Activated CD4-positive, alpha-beta T cell treated with anti-CD3 and anti-CD28 coated beads, Interleukin-2, amount 10 ng/mL, durations not matched to agents 7 days and 5 days (primary cell): ENCODE measurements around the gene NMUR1. TPM values are rescaled to one million over a fixed set of nuclear protein-coding genes. Genes with fewer than 3 reads are reported as not detected.

Experiments used
- CTCF ChIA-PET: fragments of 350-600 bp; sonication (Branson Sonifier 250); formaldehyde crosslinking; loops from one replicate; lab custom pipeline; 2021; ENCODE audit warnings: antibody characterized with exemption; lab: Charles Lee
- POLR2A ChIA-PET: fragments of 350-600 bp; sonication (Branson Sonifier 250); formaldehyde crosslinking; loops from one replicate; lab custom pipeline; 2021; ENCODE audit warnings: antibody characterized with exemption; lab: Charles Lee
- DNase-seq: peaks from one replicate; pipeline ENCODE4 v3.0.0-alpha.2; 2020
- H3K27ac Mint-ChIP-seq: one replicate; pipeline ENCODE4 v1.8.0; 2021; ENCODE audit warnings: mild to moderate bottlenecking, moderate library complexity, mixed read lengths
- H3K27me3 Mint-ChIP-seq: one replicate; pipeline ENCODE4 v1.8.0; 2021; ENCODE audit warnings: mixed read lengths
- H3K36me3 Mint-ChIP-seq: one replicate; pipeline ENCODE4 v1.8.0; 2021; ENCODE audit warnings: low read depth, mixed read lengths
- H3K4me1 Mint-ChIP-seq: one replicate; pipeline ENCODE4 v1.8.0; 2021; ENCODE audit warnings: mixed read lengths
- H3K4me3 Mint-ChIP-seq: one replicate; pipeline ENCODE4 v1.8.0; 2021; ENCODE audit warnings: mild to moderate bottlenecking, moderate library complexity, mixed read lengths
- H3K9me3 Mint-ChIP-seq: one replicate; pipeline ENCODE4 v1.8.0; 2021; ENCODE audit warnings: mixed read lengths
- total RNA-seq, 2 experiments: library from RNA; stranded (reverse); gene quantifications; one replicate each; pipeline ENCODE4 v1.2.3, GENCODE V29; 2021

The NMUR1 gene
- total RNA-seq, 2 experiments from 2014 or later = 0.47 to 0.60 TPM

DNA sequence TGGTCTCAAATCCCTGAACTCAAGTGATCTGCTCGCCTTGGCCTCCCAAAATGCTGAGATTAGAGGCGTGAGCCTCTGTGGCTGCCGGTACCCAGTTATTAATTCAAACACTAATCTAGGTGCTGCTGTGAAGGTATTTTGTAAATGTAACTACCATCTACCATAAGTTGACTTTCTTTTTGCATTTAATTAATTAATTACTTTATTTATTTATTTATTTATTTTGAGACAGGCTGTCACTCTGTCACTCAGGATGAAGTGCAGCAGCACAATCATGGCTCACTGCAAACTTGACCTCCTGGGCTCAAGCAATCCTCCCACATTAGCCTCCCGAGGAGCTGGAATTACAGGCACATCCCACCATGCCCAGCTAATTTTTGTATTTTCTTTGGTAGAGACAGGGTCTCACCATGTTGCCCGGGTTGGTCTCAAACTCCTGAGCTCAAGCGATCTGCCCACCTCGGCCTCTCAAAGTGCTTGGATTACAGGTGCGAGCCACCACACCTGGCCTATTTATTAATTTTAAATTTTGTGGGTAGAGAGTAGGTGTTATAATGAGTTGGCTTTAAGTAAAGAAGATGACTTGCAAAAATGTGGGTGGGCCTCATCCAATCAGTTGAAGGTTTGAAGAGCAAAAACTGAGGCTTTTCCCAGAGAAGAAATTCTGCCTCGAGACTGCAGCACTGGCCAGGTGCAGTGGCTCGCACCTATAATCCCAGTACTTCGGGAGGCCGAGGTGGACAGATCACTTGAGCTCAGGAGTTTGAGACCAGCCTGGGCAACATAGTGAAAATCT lies 17.3 kb upstream of the NMUR1 start:
- Mint-ChIP-seq H3K4me3 (no peak overlapping the region), H3K36me3 (peaks cover 25% of the 10 kb centered on the region), H3K27me3 (peaks cover 16% of the 10 kb centered on the region), H3K9me3 (peaks cover 13% of the 10 kb centered on the region), H3K27ac (peak overlapping the region; percentile 25), H3K4me1 (peaks cover 44% of the 10 kb centered on the region)
- CTCF ChIA-PET = interaction anchor here (0.8 to 1.9 kb wide), 3 partner anchors 8 to 55 kb away, joined by 3 to 7 read pairs (median 4); no protein-coding TSS in a partner anchor
- POLR2A ChIA-PET = no interaction called here
- DNase-seq = no peak

DNA sequence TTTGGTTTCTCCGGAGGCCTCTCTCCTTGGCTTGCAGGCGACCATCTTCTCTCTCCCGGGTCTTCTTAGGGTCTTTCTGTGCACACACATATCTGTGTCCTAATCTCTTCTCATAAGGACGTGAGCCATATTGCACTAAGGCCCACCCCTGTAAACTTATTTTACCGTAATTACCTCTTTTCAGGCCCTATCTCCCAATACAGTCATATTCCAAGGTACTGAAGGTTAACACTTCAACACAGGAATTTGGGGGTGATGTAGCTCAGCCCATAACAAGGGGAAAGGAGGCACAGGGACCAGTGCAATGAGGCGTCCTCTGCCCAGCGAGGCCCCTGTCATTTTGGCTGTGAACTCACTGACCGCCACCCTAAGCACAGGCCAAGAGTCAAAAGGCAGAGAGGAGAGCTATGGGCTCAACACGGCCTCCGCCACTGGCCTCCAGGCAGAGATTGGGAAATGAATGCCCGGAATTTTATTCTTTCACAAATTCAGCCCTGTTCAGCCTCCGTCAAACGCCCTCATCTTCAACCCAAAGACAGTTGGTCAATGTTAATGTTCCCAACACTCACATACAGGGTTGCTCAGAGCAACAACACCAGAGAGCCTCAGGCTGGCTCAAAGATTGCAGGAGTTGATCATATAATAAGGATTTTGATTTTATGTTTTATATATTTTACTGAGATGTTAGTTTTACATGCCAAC lies 15.9 kb upstream of the NMUR1 start:
- DNase-seq = no peak
- CTCF ChIA-PET = interaction anchor here (0.7 to 1.9 kb wide), 10 partner anchors 9 to 67 kb away, joined by 3 to 7 read pairs (median 4); partner anchors contain the start of gene NMUR1
- Mint-ChIP-seq H3K4me3 (peak overlapping the region; percentile 55), H3K27me3 (peaks cover 19% of the 10 kb centered on the region), H3K36me3 (peaks cover 29% of the 10 kb centered on the region), H3K4me1 (peaks cover 48% of the 10 kb centered on the region), H3K27ac (peak overlapping the region; percentile 91), H3K9me3 (peaks cover 14% of the 10 kb centered on the region)
- POLR2A ChIA-PET = interaction anchor here (0.6 kb wide), 1 partner anchor 29 kb away, joined by 4 read pairs; no protein-coding TSS in a partner anchor

DNA sequence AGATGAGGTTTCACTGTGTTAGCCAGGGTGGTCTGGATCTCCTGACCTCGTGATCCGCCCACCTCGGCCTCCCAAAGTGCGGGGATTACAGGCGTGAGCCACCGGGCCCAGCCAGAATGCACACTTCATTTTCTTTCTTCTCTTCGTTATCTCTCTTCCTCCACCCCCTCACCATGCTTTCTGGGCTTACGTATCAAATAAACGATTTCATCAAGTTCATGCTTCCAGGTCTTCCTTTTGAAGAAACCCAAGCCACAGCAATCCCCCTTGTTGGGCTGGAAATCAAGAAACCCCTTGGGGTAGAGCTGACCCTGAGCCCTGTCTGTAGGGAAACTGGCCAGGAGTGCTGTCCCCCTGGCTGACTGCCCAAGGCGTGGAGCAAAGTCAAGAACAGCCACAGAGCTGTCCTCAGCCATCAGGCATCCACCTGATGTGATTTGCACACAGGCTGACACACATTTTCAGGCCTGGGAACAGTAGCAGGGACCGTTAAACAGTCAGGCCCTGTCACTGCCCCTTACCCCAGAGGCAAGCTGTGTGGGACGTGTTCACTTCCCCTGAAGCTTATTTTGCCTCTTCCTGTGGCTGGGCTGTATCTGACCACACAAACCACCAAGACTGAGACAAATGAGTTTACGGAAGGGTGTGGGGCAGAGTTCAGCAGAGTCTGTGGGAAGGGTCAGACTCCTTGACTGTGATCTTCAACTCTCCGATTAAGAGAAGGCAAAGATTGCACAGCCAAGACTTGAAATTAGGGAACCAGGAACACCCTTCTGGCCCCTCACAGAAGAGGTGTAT lies 15.1 kb upstream of the NMUR1 start:
- CTCF ChIA-PET = interaction anchor here (0.7 to 1.4 kb wide), 6 partner anchors 10 to 164 kb away, joined by 3 to 5 read pairs (median 4); partner anchors contain the start of gene NMUR1
- peak; percentile 79 for DNase-seq
- H3K9me3 Mint-ChIP-seq = peaks cover 14% of the 10 kb centered on the region
- H3K4me1 Mint-ChIP-seq = peaks cover 48% of the 10 kb centered on the region
- peak overlapping the region; percentile 55 for H3K4me3 Mint-ChIP-seq
- peaks cover 28% of the 10 kb centered on the region for H3K36me3 Mint-ChIP-seq
- POLR2A ChIA-PET = no interaction called here
- peaks cover 17% of the 10 kb centered on the region for H3K27me3 Mint-ChIP-seq
- H3K27ac Mint-ChIP-seq = peak overlapping the region; percentile 91

DNA sequence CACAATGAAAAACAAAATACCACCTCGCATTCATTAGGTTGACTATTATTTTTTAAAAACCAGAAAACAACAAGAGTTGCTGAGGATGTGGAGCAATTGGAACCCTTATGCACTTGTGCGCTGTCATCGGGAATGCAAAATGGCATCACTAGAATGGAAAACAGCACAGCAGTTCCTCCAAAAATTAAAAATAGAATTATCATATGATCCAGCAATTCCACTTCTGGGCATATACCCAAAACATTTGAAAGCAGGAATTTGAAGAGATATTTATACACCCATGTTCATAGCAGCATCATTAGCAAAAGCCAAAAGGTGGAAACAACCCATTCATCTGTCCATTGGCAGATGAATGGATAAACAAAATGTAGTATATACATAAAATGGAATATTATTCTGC lies 11.9 kb upstream of the NMUR1 start:
- Mint-ChIP-seq H3K27ac (no peak overlapping the region), H3K9me3 (peaks cover 14% of the 10 kb centered on the region), H3K27me3 (peaks cover 20% of the 10 kb centered on the region), H3K4me1 (peaks cover 41% of the 10 kb centered on the region), H3K4me3 (no peak overlapping the region), H3K36me3 (peaks cover 21% of the 10 kb centered on the region)
- CTCF ChIA-PET = interaction anchor here (0.6 to 1.4 kb wide), 3 partner anchors 11 to 49 kb away, joined by 3 to 7 read pairs (median 4); no protein-coding TSS in a partner anchor
- DNase-seq = no peak
- POLR2A ChIA-PET = no interaction called here

DNA sequence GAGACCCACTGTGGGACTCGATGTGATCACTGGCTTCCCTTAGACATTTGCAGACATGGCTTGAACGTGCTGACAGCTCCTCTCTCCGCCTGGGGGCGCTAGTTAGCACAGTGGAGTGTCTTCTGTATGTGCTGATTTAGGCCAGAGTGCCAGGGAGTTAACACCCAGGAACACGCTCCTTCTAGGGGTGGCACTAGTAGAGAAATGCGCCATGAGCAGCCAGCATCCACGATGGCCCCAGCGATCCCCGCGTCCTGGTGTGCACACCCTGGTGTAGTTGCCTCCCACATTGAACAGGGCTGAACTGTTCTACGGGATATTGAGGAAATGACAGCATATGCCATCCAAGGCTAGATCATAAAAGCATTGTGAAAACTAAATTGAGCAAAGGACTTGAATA lies 11.4 kb upstream of the NMUR1 start:
- no peak overlapping the region for H3K4me3 Mint-ChIP-seq
- no peak for DNase-seq
- peaks cover 39% of the 10 kb centered on the region for H3K4me1 Mint-ChIP-seq
- ChIA-PET POLR2A (no interaction called here), CTCF (interaction anchor here (0.7 to 1.2 kb wide), 2 partner anchors 8 to 10 kb away, joined by 3 to 4 read pairs; no protein-coding TSS in a partner anchor)
- no peak overlapping the region for H3K27ac Mint-ChIP-seq
- H3K9me3 Mint-ChIP-seq = peaks cover 14% of the 10 kb centered on the region
- peaks cover 21% of the 10 kb centered on the region for H3K36me3 Mint-ChIP-seq
- H3K27me3 Mint-ChIP-seq = peaks cover 20% of the 10 kb centered on the region

DNA sequence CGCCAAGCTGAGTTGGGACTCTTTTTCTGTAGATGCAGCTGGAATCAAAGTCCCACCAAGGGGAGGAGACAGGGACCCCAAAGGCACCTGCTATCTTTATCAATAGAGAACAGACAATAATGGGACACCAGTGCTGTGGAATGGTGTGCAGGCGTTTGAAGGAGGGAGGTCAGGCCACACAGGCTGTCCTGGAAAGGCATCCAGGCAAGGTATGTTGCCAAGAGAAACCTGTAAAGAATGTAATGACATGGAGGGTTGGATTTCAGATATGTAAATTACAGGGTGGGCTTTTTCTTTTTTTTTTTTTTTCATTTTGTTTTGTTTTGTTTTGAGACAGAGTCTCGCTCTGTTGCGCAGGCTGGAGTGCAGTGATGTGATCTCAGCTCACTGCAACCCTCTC lies 9.7 kb upstream of the NMUR1 start:
- H3K27ac Mint-ChIP-seq = no peak overlapping the region
- peaks cover 14% of the 10 kb centered on the region for H3K9me3 Mint-ChIP-seq
- ChIA-PET CTCF (interaction anchor here (0.6 to 3.1 kb wide), 7 partner anchors 10 to 167 kb away, joined by 3 to 9 read pairs (median 4); partner anchors contain the start of gene NMUR1), POLR2A (no interaction called here)
- peaks cover 20% of the 10 kb centered on the region for H3K27me3 Mint-ChIP-seq
- H3K4me1 Mint-ChIP-seq = peaks cover 22% of the 10 kb centered on the region
- no peak overlapping the region for H3K4me3 Mint-ChIP-seq
- DNase-seq = no peak
- H3K36me3 Mint-ChIP-seq = peaks cover 15% of the 10 kb centered on the region

DNA sequence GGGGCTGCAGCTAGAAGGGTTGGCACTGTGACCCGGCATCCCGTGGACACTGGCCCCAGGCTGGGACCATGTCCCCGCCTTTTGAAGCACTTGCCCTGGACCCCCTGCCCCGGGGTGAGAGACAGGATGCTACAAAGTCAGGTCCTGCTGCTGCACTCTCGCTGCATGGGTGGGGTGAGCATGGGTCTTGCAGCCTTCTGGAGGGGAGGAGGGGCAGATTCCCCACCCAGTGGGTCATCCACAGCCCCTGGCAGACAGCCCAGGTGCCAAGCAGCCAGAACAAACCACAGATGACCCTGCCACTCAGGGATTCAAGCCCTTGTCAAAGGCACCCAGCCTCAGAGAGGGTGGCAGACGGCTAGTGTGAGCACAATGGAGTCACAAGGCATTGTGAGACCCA lies 5.7 kb upstream of the NMUR1 start:
- no peaks in the 10 kb centered on the region for H3K36me3 Mint-ChIP-seq
- POLR2A ChIA-PET = no interaction called here
- H3K9me3 Mint-ChIP-seq = no peaks in the 10 kb centered on the region
- no peak overlapping the region for H3K4me3 Mint-ChIP-seq
- peaks cover 20% of the 10 kb centered on the region for H3K27me3 Mint-ChIP-seq
- DNase-seq = no peak
- CTCF ChIA-PET = interaction anchor here (0.8 to 1.4 kb wide), 2 partner anchors 20 to 65 kb away, joined by 3 to 4 read pairs; no protein-coding TSS in a partner anchor
- no peak overlapping the region for H3K27ac Mint-ChIP-seq
- peaks cover 15% of the 10 kb centered on the region for H3K4me1 Mint-ChIP-seq

DNA sequence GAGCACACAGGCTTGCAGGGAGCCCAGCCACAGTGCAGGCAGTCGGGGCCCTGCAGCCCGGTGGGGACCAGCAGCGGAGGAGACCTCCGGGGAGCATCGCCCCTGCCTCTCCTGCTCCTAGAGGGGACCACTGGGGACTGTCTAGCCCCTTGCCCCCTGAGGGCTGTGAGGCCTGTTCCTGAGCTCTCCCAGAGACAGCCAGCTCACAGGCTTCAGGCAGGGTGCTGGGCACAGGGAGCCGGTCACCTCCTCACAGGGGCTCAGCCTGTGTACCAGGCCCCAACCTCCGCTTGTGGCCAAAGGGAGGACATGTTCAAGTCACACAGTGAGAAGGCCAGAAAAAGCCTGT lies 3.5 kb upstream of the NMUR1 start:
- Mint-ChIP-seq H3K4me3 (no peak overlapping the region), H3K9me3 (no peaks in the 10 kb centered on the region), H3K36me3 (no peaks in the 10 kb centered on the region), H3K27ac (no peak overlapping the region), H3K4me1 (peaks cover 14% of the 10 kb centered on the region), H3K27me3 (peaks cover 27% of the 10 kb centered on the region)
- ChIA-PET POLR2A (interaction anchor here (0.5 kb wide), 1 partner anchor 50 kb away, joined by 3 read pairs; no protein-coding TSS in a partner anchor), CTCF (interaction anchor here (0.9 to 2.6 kb wide), 6 partner anchors 8 to 181 kb away, joined by 3 to 8 read pairs (median 6); partner anchors contain the start of gene NCL)
- DNase-seq = no peak

DNA sequence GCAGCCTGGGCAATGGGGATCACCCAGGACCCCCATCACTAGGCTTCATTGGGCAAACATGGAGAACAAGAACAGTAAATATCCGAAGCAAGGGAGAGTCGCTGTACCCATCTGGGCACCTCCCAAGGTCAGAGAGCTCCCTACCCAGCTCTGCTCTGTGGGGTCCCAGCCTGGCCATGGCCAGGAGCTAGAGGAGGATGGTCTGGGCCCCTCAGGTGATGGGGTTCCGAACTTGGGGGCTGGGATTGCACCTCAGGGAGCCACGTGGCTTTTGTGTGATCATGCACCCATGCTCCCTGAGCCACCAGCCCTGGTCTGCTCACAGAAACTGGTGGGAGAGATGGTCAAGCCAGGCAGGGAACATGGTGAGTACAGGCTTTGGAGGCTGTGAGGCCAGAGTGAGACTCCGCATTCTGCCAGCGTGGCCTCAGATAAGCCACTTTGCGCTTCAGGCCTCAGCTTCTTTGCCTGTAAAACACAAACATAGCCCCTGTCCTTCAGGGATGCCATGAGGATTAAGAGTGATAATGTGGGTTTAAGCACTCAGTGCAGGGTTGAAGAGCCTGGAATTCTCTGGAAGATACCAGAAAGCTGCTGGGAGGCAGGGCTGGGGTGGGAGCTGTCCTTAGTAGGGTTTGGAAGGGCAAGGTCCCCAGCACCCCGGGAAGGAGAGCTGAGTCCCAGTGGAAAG lies 3.0 kb upstream of the NMUR1 start:
- CTCF ChIA-PET = interaction anchor here (0.8 to 2.6 kb wide), 11 partner anchors 8 to 181 kb away, joined by 3 to 8 read pairs (median 3); partner anchors contain the start of gene NCL
- no peak for DNase-seq
- H3K9me3 Mint-ChIP-seq = no peaks in the 10 kb centered on the region
- no peaks in the 10 kb centered on the region for H3K36me3 Mint-ChIP-seq
- peaks cover 32% of the 10 kb centered on the region for H3K27me3 Mint-ChIP-seq
- no peak overlapping the region for H3K27ac Mint-ChIP-seq
- POLR2A ChIA-PET = interaction anchor here (0.5 kb wide), 1 partner anchor 51 kb away, joined by 3 read pairs; no protein-coding TSS in a partner anchor
- H3K4me1 Mint-ChIP-seq = peaks cover 14% of the 10 kb centered on the region
- H3K4me3 Mint-ChIP-seq = no peak overlapping the region

DNA sequence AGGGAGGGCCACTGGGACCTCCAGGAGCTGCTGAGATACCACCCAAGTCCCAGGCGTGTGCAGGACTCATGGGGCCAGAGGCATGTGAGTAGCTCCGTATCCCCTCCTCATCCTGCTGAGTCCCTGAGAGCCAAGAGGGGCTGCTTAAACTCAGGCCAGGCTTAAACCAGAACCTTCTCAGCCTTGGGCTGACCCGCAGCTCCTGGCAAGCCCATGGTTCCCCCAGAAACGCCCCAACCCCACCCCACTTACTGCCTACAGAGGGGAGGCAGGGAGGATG lies 2.5 kb upstream of the NMUR1 start:
- peaks cover 15% of the 10 kb centered on the region for H3K4me1 Mint-ChIP-seq
- POLR2A ChIA-PET = no interaction called here
- DNase-seq = no peak
- peaks cover 35% of the 10 kb centered on the region for H3K27me3 Mint-ChIP-seq
- no peaks in the 10 kb centered on the region for H3K9me3 Mint-ChIP-seq
- CTCF ChIA-PET = interaction anchor here (0.8 to 2.6 kb wide), 8 partner anchors 11 to 182 kb away, joined by 3 to 8 read pairs (median 3); no protein-coding TSS in a partner anchor
- H3K4me3 Mint-ChIP-seq = no peak overlapping the region
- H3K27ac Mint-ChIP-seq = no peak overlapping the region
- no peaks in the 10 kb centered on the region for H3K36me3 Mint-ChIP-seq

DNA sequence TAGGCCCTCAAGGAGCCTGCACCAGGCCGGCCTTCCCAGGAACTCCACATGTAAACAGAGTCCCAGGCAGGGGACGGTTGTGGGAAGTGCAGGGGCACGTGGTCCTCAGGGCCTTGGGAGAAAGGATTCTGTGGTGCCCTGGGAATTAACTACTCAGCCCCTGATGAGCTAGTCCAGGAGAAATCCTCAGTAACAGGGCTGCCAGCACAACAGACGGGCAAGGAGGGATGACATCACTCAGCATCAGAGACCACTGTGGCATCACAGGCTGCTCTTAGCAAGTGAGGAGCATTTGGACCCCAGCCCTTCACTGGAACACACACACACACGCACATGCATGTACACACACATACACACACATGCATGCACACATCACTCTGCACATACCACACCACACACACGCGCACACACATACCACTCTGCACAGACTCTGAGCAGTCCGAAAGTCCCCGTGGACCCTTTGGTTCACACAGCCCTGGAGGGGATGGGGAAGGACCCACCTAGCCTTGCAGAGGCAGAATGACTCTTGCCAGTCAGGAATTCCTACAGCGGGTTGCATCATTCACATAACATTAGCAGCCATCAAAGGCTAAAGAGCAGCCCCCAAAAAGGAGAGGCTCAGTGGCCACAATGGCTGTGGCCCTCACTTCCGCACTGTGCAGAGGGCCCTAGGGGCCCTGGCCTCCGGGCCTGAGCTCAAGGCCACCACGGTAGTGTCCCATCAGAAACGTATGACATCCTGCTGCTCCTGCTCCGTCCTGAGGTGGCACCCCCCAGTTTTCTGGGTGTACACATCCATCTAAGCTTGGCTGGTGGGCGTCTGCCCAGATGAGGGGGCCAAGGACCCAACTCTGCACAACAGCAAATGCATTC lies 1.9 kb upstream of the NMUR1 start:
- Mint-ChIP-seq H3K27ac (no peak overlapping the region), H3K36me3 (no peaks in the 10 kb centered on the region), H3K9me3 (no peaks in the 10 kb centered on the region), H3K4me3 (no peak overlapping the region), H3K4me1 (peaks cover 16% of the 10 kb centered on the region), H3K27me3 (peaks cover 37% of the 10 kb centered on the region)
- DNase-seq = no peak
- ChIA-PET POLR2A (no interaction called here), CTCF (interaction anchor here (0.6 to 2.6 kb wide), 9 partner anchors 9 to 347 kb away, joined by 3 to 8 read pairs (median 3); no protein-coding TSS in a partner anchor)
